Pons (tissue), 1 donor: ENCODE measurements around the gene RASGEF1B.

Experiments used
- DNase-seq: peaks from one replicate; pipeline ENCODE4 v3.0.0-alpha.2; 2016; ENCODE audit warnings: low spot score

Gene RASGEF1B

DNA sequence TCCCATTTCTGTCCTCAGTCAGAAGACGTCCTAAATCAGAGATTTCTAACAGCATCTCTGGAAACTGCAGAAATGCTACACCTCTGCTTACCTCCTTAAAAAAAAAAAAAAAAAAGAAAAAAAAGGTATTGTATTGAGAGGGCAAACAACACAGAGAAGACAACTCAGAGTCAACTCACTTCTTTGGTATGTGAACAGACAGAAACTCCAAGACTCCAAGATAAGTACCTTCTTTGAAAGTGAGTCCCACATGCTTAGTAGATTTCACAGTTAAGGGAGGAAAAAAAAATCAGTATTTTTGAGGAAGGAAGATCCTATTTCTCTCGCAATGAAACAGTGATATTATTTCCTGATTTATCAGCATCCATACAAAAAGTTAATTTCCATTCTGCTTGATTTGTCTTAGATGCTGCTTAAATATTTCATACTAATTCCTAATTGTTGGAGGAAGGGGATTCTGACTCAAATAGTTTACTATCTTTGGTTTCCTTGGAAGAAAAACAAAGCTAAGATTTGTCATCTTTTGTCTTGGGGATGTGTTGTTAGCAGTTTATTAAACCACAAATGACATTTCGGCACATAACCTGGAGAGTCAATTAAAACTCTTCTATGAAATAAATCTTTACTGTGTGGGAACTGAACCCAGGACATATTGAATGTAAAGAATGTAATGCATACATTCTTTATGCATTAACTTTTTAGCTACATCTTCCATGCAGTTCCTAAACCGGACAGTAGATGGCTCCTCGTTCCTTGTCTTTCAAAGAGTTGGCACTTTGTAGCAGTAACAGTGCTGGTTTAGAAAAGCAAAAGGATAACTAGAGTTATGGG lies 4.7 kb downstream of the RASGEF1B start:
- peak; percentile 97 for DNase-seq

DNA sequence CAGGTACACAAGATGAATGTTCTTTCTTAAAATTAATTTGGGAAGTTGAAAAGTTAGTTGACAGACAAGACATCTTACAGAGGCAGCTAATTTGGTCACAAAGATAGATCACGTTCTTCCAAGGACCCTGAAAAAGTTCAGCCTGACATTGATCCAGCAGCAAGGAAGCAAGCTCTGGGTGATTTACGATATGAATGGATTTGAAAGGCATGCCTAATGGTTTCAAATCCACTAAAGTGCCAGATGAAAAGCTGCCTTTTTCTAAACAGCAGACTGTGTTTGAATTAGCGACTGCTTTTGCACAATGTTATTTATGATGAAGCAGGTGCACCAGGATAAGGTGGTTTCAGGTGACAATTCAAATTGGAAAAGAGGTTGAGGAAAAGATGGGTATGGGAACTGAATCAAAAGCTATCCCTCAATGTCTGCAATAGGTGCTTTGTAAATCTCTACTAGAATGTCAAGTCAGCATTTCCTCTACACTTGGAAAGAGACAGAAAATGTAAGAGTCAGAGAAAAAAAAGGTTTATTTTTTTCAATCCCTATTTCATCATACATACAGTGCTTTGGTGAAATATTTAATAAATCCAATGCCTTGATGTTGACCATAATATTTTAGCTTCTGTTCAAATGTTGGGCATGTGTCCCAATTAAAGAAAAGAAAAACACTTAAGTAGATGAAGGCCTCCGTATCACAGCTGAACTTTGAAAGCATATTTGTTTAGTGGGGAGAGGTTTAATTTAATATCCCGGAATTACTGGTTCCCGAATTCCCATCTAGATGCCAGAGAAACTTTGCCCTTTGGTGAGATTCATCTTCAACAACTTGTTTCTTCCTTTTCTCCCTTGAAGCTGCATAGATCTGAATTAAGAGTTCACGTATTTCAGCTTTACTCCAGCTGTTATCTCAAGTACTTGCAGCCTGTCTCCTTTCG lies 6.0 kb downstream of the RASGEF1B start:
- DNase-seq = no peak

DNA sequence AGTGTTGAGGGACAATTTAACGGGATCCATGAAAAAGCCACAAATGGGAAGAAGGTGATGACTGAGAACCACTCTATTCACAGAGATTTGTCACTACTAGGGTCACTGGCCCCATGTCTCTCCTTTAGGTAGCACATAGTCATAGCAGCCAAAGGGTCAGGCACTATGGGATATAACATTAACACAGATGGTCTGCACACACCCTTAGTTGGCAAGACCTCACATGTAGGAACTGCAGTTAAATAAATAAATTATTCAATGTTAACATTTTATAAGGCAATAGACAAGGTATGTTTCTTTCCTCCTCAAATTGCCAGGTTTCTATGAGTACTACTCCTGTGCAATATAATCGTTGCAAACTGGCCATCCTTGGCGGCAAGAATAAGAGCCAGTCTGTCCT lies 10.9 kb downstream of the RASGEF1B start:
- no peak for DNase-seq

DNA sequence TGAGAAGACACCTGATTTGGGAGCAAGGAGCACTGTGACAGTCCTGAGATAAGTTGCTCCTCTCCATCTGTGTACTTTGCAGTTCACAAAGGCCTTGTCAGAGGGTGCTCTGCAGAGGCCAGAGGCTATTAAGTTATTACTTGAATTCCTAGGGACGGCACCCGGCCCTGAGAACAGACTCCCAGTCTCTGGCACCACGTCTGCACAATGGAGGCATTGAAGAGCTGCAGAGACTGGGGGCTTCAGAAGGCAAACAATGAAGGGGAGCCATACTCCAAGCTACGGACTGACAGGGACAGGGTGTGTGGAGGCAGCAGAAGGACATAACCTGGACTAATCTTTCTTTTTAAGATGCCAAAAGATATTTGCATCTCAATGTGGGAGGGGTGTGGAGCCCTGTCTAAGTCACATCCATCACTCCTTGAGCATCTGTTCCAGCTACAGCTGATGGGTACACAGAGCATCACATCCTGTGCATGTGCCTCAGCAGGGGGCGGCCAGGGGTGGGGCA lies 11.5 kb downstream of the RASGEF1B start:
- peak; percentile 82 for DNase-seq

DNA sequence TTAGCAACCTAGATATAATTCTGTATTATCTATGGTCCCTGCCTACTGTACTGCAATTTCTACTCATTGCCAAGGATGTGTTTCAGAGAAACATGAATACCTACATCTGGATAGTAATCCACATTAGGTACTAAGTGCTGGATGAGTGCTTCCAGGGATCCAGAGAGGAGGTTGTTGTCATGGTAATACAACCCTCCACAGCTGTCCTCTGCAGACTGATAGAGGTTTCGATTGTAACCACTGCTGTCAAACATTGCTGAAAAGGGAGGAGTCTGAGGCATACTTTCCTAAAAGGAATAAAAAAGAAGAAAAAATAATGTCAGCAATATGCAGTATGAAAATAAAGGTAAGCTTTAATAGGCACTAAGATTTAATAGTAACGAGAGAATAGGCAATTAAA lies 12.5 kb downstream of the RASGEF1B start:
- no peak for DNase-seq

DNA sequence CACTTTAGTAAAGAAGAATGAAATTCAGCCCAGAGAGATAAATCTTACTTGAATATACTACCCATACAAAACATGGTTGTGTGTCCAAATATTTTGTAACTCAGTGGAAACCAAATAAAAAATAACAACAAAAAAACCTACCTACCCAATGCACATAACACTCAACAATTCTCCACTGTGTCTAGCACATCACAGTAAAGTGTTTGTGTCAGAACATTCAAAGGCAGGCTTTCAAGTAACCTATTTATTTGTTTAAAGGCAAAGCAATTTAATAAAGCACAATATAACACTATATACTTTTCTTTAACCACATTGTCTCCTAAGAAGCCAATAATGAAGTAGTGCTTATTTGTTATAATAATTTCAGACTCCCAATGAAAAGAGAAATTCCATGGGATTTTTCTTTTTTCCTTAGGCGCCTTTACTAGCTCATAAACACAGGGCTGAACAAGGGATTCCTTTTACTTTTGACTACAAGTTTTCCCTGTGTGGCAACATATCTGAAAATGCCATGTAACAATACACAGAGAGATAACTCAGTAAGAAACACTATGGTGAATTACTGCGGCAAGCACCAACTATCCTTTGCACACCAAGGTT lies 13.7 kb downstream of the RASGEF1B start:
- DNase-seq = peak; percentile 90

DNA sequence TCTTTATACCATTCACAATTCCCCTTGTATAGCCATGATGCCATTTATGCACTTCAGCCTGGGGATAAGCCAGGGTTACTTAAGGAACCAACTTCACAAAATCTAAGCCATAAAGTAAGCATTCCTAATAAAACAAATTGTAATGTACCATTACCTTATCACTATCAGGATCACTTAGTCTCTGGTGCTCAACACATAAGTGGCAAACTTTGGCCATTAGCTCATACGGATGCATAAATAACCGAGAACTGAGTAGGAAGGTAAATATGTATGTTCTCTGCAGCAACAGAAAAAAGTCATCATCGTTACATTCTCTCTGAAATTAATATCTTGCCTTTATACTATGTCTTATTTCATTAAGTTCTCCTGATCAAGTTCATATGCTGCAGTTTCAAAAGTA lies 14.4 kb downstream of the RASGEF1B start:
- no peak for DNase-seq

DNA sequence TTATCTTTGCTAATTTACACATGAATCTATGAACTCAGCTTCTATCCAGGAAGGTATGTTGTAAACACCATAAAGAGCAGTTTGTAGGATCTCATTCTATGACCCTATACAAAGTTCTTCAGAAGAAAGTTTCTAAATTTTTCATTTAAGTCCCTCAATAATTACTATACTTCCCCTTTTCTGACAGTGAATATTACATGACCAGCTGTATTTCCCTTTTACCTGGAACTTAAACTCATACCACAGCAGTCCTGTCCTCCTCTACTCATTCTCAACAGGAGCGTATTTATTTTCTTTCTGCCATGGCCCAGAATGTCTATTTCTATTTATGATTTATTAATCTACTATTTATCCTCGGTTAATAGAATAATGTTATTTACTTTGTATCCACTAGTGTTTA lies 15.8 kb downstream of the RASGEF1B start:
- DNase-seq = no peak

DNA sequence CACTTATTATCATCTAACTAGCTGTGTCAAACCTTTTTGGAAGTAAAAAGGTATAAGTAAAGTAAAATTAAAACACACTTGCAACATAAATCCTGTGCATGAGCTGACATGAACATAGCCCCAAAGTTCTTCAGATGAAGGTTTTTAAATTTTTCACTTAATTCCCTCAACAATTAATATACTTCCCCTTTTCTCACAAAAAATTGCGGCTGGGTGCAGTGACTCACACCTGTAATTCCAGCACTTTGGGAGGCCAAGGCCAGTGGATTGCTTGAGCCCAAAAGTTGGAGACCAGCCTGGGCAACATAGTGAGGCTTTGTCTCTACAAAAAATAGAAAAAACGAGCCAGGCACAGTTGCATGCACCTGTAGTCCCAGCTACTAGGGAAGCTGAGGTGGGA lies 16.8 kb downstream of the RASGEF1B start:
- DNase-seq = no peak

DNA sequence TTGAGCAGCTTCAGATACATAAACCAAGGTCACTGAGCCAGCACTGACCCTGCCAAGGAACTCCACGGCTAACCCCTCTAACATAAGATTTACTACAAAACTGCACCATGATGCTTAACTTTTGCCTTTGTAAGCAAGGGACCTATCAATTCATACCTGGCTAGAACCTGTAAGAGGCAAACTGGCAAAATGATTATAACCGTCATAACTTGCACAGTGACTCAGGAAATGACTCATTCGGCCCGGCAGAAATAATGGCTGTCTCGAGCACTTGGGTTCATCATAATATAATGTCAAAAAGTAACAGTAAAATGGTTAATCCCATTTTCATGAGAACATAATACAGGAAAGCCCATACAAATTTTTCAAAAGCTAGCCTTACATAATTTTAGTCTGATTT lies 17.2 kb downstream of the RASGEF1B start:
- DNase-seq = no peak

DNA sequence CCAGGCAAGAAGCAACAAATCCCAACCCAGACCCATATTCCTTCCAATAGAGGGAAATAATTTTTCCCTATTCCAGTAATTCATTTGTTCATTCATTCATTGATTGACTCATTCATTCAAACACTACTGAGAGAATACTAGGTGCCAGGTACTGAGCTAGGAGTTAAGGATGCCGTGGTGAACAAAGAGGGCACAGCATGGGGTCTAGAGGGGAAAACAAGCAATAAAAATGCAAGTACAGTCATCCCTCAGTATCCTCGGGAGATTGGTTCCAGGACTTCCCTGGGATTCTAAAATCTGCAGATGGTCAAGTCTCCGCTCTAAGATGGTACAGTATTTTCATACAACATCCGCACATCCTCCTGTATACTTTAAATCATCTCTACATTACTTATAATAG lies 18.7 kb downstream of the RASGEF1B start:
- no peak for DNase-seq

DNA sequence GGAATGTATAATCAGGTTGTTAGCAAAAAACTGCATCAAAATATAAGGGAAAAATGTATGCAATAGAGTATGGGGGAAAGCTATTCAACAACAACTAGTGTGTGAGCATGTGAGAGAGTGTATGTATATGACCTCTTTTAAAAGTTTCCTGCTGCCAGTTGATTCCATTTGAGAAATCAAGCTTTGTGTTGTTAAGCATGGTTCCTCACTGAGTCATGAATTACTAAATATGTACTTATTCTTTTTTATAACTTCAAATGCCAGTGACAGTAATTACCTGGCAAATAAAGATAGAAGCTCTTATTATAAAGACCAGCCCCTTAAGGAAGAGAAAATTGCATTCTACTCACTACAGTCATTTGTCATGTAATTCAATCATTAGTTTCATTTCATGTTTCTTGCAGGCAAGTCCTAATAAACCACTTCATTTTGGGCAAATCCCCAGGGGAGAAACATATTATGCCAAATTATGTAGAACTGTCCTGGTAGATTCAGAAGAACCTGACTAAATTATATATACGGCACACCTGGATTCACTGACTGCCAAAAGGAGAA lies 19.2 kb downstream of the RASGEF1B start:
- no peak for DNase-seq

DNA sequence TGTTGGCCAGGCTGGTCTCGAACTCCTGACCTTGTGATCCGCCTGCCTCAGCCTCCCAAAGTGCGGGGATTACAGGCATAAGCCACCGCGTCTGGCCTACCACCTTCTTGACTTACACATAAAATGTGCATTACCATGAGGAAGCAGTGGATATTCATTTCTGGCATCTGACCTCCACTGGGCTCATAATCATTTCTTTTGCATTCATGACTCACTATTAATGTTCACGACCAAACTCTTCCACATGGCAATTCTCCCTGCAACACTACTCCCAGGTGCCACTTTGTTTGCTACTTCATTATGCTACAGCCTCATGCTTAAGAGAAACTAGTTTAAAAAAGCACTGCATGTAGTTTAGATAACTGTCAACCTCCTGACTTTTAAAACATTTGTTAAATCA lies 22.7 kb downstream of the RASGEF1B start:
- no peak for DNase-seq

DNA sequence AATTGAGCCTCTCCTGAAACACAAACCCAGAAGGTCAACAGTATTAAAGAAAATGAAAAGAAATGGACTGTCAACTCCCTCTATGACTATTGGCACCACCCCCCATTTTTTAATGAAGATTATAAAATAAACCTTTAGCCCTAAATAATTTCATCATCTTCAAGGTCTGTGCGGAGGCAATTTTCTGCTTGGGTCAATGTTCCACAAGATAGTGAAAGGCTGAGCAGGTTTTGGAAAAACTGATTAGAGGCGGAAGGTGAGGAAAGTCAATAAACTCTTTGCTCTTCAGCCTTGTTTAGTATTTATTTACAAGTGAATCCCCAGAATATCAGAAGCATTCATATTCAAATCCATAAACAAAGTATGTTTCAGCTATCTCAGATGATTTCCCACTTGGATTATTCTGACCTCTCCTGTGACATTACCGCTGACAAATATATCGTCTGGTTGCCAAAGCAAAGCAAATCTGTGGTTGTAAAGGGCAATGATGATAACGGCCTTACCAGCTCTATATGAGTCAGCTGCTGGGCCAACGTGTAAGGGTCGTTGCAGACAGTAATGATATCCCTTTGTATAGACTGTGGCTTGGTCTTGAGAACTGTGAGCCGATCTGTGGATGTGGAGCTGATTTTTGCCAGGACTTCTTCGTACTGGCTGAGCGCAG lies 24.0 kb downstream of the RASGEF1B start:
- no peak for DNase-seq

DNA sequence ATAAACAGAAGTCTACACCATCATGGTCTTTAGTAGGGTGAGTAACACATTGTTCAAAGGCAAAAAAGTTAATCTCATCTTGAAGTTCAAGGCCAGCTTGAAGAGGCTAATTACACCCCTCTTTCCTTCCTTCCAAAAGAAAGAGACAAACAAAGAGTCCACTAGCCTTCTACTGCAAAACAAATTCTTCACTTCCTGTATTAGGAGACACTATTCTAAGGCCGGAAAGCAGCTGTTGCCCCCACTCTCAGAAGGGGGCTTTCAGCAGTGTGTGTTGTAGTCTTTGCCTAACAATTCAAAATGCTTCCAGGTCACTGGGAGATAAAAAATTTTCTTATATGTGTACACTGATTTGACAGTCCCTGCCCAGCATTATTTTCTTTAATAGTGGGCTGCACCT lies 25.1 kb downstream of the RASGEF1B start:
- DNase-seq = no peak

DNA sequence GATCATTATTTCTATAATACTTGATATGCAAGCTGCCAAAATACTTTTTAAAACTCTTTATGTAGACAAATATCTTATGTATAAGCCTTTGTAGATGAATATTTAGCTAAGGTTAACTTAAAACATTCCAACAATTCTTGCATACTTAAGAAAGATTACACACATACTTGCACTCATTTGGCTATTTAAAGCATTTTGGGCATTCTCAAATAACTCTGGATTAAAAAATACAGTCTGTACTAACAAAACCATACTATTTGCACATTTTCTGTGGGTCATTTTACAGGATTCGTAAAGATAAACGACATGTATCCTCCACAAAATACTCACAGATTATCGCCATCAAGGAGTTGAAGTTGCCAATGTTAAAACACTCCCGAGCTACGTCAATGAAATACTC lies 26.5 kb downstream of the RASGEF1B start:
- DNase-seq = no peak

DNA sequence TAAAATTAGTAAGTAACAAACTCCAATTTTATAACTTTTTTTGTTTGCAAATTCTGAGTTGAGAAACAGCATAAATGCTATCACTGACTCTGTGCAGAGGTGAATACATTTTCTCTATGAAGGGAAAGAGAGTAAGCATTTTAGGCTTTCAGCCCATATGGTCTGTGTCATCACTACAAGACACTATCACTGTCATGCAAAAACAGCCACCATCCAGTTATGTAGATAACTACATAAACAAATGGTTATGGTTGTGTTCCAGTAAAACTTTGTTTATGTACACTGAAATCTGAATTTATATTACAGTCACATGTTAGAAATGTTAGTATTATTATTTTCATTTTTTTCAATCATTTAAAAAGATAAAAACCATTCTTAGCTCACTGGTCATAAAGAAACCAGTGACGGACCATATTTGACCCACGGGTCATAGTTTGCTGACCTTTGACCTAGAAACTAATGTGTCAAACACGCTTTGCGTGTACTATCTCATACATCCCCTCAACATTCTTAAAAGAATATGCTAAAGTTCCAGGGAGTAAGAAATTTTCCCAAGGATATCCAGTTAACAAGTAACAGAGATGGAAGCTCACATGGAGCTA lies 29.1 kb downstream of the RASGEF1B start:
- DNase-seq = no peak

DNA sequence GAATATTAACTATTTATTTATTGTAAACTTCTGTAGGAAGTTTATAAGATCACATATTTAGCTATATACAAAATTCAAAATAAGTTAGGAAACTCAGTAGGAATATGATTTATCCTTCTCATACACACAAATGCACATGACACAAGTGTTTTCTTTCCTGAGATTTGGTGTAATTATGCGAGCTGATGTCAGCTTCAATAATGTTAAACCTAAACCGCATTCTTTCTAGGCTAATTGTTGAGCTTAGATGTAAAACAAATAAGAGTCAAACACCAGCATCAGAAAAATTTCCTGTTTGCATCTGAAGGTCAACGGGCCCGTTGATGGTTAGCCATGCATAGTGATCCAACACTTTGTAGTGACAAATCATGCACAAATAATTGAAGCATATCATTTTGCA lies 30.8 kb downstream of the RASGEF1B start:
- no peak for DNase-seq

DNA sequence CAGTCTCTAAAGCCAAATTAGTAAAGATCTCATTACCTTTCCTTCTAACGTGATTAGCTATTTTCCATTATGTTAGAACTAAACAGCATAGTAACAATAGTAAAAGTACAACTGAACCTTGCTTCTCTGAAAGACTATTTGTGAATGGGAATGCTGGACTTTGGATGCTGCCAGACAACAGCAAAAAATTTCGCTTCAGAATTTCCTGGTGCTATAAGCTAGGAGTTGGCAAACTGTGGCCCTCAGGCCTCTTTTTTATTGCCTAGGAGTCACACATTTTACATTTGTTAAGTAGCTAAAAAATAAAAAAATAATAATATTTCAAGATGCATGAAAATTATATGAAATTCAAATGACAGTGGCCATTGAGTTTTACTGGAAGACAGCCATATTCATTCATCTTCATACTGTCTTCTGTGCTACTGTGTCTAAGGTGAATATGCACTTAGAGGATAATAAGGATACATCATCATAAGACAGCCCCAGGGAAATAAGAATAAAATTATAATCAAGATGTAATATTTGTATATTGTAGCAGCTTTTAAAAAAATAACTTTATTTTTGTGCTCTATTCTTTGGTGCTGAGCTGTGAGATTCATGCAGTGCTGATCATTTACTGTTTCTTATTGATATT lies 34.6 kb downstream of the RASGEF1B start:
- DNase-seq = no peak

DNA sequence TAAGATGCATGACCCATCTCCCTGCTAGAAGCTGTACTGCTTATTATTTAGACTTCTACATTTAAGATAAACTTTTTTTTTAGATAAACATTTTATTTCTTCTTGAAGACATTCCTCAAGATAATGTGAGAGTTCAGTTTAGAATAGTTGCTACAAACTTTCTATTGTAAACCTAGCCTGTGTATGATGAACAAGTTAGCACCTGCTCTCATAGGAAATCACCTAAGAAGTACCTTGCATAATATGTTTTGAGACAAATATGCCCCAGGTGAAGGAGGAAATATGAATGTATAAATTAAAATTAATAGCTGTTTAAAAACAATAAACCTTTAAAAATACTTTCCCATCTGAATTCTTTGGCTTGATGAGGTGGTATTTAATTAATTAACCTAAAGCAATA lies 35.6 kb downstream of the RASGEF1B start:
- DNase-seq = no peak

DNA sequence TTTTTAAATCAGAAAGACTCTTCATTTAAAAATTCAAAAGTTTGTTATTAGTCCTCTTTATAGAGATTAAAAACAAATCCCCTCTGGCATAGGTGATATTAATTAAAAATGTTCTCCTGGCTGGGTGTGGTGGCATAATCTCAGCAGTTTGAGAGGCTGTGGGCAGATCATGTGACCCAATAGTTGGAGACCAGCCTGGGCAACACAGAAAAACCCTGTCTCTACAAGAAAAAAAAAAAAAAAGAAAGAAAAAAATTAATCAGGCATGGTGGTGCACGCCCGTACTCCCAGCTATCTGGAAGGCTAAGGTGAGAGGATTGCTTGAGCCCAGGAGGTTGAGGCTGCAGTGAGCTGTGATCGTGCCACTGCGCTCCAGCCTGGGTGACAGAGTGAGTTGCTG lies 38.9 kb downstream of the RASGEF1B start:
- no peak for DNase-seq
